Kasumi-1 (cell line): ENCODE measurements around the gene DNAJB13.
"Not testable (repeated sequence)": the region's sequence is repeated elsewhere in the genome, so short reads cannot be mapped to it uniquely, and the experiment has no call there.

Experiments used
- DNase-seq, 2 experiments: peaks; one replicate each; lab custom pipeline; 2025; lab: John Stamatoyannopoulos, UW

DNAJB13 gene, protein sequence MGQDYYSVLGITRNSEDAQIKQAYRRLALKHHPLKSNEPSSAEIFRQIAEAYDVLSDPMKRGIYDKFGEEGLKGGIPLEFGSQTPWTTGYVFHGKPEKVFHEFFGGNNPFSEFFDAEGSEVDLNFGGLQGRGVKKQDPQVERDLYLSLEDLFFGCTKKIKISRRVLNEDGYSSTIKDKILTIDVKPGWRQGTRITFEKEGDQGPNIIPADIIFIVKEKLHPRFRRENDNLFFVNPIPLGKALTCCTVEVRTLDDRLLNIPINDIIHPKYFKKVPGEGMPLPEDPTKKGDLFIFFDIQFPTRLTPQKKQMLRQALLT

DNA sequence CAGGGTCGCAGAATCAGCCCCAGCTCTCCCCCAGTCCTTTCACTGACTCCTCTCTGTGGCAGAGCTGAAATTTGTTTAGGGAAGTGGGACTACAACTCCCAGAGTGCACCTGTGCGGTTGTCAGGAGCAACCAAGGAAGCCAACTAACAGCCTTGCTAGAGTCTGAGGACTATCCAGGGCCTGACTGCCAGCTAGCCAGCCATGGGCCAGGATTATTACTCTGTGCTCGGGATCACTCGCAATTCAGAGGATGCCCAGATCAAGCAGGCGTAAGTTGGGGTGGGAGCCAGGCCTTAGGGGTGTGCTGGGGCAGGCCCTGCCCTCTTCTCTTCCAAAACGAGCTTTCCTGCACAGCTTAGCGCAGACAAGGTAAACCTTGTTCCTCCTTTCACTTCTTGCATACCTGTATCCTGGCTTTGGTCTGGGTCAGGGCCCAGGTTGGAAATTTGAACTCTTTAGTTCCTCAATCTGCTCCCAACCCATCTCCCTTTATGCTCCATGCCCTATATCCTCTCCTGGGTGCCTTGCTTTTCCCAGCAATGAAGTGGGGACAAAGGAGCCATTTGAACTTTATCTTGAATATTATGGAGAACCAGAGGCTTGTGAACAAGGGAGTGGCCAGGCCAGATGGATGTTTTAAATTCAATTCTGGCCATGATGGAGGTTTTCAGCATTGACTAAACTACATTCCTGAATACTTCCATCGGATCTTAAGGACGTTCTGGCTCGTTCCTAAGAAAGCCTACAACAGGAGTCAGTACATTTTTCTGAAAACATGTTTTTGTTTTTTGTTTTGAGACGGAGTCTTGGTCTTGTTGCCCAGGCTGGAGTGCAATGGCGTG is at the start of gene DNAJB13:
TSS of gene DNAJB13 (plus strand) at position 158 of the 842 bp plus-strand sequence. CDS start at position 202, 44 bp downstream.
- DNase-seq: peak; percentile 58 to 59

DNA sequence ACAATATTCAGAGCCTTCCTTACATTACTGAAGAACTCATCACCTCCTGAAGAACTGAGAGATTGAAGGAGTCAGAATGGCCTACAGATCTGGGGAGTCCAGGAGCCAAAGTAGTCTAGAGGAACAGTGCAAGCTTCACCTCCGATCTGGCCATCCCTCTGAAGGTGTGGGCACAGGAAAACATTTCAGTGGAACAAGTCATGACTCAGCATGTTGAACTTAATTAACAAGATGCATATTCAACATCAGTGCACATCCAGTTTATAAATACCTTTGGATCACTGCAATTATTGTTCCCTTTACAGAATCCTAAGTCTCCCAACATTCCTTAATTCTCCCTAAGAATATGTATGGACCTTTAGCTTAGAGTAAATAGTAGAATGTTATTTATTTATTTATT is 48.5 kb upstream of the DNAJB13 start:
- no peak for DNase-seq

DNA sequence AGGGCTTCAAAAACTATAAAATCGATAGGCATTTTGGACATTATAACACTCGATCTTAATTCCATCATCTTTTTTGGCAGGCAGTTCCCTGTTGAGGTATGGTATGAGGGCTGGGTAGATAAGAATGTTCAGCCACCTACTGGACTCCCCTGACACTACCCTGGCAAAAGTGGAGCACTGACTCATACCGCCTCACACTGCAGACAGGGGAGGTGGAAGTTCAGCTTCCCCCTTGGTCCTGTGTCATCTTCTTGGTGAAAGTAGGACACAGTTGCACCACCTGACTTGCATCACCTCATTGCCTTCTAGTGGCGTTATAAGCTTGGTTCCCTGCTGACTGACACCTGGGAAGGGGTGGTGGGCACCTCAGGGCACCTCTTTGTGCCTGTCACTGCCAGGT is 43.6 kb upstream of the DNAJB13 start:
- peak; percentile 60 to 63 for DNase-seq

DNA sequence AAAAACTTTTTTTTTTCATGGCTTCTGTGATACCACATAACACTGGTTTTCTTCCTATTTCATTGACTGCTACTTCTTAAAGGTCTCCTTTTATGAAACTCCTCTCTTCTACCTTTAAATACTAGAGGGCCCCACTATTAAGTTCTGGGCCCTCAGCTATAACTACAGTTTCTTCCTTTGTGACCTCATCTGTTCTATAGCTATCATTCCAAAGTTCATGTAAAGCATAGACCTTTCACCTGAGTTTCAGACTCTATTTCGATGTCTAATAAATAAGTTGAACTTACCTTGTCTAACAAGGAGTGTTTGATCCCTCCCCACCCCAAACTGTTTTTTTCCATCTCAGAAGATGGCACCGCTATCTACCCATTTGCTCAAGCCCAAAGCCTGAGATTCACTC is 38.8 kb upstream of the DNAJB13 start:
- DNase-seq: no peak

DNA sequence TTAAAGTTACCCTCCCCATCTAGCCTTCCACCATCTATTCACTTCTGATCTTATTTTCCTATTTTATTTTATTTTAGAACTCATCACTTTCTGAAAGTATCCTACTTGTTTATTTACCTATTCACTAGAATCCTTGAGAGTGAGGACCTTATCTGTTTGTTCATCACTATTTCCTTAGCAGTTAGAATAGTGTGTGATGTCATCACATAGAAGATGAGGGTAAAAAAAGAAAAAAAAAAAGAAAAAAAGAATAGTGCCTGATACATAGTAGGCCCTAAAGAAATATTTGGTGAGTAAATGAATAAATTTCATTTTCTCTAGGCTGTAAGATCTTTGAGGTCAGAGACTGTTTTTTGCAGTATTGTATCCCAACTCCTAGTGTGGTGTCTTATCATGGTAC is 37.4 kb upstream of the DNAJB13 start:
- no peak for DNase-seq

DNA sequence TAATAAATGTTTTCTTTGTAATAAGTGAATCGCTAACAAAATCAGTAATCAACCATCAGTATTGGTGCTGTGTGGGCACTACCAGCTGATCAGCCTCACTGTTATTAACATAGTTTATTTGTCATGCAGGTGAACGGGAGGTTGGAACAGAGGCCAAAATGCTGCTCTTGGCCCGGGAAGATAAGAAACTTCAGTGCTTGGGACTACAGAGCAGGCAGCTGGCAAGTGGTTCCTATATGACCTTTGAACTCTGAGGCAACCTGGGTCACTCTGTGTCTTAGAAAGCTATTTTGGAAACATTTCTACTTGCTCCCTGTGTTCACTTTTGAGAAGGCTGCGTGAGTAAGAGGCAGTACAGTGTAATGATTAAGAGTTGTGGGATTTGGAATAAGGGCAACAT is 36.5 kb upstream of the DNAJB13 start:
- DNase-seq: no peak

DNA sequence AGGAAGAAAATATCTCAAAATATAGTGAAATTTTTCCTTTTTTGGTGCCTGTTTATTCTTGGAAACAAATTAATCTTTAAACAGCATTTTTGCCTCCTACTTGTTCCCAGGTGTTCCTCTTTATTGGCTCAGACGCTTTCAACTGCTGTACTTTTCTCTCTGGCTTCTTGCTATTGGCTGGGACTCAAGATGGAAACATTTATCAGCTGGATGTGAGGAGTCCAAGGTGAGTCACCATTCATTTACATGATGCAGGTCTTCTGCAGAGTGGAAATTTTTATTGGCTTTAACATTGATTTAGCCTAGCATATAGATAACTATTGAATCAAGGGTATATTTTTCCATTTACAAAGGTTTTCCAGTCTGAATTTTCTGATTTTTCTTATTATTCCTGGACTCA is 34.4 kb upstream of the DNAJB13 start:
- DNase-seq: no peak

DNA sequence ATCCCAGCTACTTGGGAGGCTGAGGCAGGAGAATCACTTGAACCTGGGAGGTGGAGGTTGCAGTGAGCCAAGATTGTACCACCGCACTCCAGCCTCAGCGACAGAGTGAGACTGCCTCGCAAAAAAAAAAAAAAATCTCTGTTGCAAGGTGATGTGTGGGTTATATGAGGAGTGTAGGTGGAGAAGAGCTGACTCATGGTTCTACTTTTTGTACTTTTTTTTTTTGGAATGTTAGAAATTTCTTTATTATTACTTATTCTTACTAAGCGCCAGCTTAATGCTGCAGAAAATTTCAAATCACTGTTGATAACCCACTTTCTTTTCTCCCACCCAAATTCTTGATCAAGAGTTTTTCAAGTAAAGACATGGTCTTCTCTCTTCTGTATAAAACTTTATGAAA is 29.6 kb upstream of the DNAJB13 start:
- DNase-seq: no peak

DNA sequence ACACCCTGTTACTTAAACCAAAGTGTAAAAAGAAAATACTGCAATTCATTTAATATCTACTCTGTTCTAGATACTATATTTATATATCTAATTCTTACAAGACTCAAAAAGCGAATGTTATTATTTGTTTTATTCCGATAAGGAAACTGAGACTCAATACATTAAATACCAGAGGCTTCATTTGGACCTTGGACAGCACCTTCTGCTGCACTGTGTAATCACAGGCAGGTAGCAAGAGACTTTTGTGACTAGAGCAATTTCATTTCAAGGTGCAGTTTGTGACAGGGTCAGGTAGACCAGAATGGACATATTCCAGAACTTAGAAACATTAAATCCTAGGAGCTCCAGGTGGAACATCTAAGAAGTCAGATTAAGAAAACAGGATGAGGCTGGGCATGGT is 21.4 kb upstream of the DNAJB13 start:
- DNase-seq: no peak

DNA sequence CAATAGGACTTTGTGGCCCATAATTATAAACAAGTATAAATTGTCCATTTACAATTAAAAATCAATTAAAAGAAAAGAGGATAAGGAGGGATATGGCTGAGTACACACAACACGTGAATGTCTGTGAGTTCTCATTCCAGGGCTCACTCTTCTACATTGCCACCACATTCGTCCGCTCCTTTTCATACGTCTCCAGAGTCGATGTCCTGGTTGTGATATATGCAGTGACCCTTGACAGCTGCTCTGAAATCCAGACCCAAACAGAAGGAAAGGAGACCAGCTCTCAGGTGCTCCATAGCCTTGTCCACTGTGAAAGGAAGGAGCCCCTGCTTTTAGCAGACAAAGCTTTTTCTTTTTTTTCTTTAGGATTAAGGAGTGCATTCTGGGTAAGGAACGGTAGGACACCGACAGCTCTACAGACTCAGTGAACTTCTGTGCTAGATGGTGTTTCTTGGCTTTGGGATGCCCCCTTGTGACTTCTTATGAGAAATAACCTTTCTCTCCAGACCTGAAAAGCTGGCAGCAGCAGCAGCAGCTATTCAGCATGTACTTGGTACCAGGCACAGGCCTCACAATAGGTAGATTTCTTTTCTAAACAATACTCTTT is 19.7 kb upstream of the DNAJB13 start:
- DNase-seq: peak; percentile 94 to 96

DNA sequence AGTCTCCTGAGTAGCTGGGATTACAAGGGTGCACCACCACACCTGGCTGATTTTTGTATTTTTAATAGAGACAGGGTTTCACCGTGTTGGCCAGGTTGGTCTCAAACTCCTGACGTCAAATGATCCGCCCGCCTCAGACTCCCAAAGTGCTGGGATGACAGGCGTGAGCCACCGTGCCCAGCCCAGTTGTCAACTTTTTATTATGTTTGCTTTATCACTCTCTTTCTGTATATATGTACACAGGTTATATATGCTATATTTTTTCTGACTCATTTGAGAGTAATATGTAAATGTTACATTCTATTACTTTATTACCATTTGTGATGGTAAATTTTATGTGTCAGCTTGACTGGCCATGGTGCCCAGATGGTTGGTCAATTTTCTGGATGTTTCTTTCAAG is 18.9 kb upstream of the DNAJB13 start:
- DNase-seq: no peak

DNA sequence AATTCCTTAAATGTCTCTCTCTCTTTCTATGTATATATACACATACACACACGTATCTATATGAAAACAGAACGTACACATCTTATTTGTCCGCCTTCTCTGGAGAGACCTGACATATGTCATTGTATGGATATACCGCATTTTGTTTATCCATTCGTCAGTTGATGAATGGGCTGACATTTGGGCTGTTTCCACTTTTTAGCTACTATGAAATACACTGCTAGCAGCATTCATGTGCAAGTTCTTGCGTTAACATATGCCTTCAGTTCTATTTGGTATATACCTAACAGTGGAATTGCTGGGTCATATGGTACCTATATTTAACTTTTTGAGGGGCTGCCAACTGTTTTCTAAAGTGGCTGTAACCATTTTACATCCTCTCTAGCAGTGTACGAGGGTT is 18.0 kb upstream of the DNAJB13 start:
- no peak for DNase-seq

DNA sequence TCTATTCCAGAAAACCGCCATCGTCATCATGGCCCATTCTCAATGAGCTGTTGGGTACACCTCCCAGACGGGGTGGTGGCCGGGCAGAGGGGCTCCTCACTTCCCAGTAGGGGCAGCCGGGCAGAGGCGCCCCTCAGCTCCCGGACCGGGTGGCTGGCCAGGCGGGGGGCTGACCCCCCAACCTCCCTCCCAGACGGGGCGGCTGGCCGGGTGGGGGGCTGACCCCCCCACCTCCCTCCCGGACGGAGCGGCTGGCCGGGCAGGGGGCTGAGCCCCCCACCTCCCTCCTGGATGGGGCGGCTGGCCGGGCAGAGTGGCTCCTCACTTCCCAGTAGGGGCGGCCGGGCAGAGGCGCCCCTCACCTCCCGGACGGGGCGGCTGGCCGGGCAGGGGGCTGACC is 14.8 kb upstream of the DNAJB13 start:
- DNase-seq: not testable (repeated sequence)

DNA sequence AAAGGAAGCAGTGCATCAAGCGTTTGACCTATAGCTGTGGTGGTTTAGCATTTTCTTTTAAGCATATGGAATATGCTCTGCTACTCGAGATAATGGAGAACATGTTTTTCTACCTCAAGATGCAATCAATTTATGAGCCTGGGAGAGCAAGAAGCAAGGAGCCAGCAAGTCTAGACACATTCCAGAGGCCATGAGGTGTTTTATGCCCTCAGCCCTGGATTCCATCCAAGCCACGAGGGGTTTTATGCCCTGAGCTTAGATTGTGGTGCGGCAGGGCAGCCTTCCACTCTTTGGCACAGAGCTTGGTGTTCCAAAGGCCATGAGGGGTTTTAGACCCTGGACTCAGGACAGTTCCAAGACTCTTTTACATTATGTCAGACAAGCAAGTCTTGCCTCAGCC is 11.7 kb upstream of the DNAJB13 start:
- no peak for DNase-seq

DNA sequence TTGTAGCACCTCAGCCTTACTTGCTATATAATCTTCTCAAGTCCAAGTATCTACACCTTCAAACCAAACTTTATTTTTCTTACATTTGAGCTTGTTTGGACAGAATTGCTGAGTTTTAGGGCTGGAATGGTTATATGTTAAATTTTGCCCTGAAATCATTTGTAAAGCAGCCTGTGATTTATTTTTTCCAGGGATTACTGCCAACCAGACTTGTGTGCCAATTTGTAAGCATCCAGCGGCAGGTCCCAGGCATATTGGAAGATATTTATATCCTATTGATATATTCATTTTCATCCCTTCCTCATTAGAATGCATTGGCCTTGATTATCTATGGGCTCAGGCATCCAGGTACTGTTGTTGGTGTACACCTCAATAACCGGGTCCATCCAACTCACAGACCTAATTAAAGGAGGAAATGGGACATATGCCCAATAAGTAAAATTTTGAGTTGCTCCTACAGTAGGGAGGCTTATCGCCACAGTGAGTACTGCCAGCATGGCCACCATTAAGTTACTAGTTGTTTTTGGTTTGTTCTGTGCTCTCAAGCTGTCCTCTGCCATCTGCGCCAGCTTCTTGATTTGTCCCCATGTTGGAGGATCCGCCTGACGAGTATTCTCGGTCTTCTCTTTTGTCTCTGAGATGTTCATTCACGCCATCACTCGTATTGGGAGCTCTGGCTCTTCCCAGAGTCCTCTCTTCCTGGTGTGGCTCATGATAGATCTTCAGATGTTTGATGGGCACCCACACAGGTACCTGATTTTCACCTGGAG is 9.8 kb upstream of the DNAJB13 start:
- no peak for DNase-seq

DNA sequence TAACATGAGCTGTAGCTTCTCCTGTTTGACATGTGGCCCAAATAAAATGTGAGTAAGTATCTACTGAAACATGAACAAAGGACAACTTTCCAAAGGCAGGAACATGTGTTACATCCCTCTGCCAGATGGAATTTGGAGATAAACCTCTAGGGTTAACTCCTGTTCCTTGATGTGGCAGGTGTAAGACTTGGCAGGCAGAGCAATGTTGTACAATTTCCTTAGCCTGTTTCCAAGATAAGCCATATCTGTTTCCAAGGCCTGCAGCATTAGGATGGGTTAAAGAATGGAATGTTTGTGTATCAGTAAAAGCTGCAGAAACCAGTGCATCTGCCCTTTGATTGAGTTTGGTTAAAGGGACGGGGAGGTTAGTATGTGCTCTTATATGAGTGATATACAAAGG is 8.8 kb upstream of the DNAJB13 start:
- DNase-seq: no peak

DNA sequence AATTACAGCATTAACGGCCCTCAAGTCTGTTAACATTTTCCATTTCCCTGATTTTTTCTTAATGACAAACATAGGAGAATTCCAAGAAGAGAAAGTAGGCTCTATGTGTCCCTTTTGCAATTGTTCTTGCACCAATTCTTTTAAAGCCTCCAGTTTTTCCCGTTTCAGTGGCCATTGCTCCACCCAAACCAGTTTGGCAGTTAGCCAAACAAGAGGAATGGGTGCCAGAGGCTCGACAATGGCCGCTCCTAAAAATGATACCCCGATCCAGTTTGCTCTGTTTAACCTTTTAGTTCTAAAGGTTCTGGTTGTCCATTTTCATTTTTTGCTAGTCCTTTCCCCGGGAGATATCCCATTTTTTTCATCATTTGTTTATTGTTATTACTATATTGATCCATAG is 6.7 kb upstream of the DNAJB13 start:
- DNase-seq: no peak

DNA sequence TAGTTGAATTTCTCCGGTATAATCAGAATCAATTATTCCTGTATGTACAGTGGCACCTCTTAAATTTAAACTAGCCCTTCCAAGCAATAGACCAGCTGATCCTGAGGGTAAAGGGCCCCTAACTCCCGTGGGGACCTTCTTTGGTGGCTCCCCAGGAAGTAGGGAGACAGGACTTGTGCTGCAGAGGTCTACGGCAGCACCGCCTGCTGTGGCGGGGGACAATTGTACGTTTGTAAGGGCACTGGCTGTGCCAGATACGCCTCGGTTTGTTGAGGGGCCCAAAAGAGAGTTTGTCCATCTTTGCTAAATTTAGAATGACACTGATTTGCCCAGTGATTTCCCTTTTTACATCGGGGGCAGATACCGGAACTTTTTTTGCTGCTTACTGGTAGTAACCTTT is 5.9 kb upstream of the DNAJB13 start:
- DNase-seq: no peak

DNA sequence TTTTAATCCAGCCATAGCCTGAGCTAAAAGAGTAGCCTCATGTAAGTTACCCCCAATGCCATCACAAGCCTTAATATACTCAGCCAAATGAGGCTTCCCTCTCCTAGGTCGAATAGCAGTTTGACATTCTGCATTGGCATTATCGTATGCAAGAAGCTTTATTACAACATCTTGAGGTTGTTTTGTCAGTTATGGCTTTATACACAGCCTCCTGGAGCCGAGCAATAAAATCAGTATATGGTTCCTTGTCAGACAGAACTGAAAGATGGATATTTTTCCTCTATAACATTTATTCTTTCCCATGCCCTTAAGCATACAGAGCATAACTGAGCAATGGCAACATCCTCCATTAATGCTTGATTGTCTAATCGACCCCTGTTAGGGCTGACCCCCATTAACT is 5.4 kb upstream of the DNAJB13 start:
- no peak for DNase-seq

DNA sequence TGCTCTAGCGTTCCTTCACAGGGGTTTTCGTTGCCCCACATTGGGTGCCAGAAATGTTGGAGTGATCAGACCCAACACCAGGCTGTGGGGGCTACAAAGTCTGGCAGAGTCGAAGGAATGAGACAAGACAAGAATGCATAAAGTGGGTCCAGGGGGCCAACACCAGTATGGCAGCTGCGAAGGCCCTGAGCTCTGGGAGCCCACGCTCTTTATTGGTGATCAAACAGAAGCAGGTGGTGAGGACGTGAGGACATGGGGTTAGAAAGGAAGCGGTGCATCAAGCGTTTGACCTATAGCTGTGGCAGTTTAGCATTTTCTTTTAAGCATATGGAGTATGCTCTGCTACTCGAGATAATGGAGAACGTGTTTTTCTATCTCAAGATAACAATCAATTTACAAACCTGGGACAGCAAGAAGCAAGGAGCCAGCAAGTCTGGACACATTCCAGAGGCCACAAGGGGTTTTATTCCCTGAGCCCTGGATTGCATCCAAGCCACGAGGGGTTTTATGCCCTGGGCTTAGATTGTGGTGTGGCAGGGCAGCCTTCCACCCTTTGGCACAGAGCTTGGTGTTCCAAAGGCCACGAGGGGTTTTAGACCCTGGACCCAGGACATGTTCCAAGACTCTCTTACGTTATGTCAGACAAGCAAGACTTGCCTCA is 3.9 kb upstream of the DNAJB13 start:
- no peak for DNase-seq

DNA sequence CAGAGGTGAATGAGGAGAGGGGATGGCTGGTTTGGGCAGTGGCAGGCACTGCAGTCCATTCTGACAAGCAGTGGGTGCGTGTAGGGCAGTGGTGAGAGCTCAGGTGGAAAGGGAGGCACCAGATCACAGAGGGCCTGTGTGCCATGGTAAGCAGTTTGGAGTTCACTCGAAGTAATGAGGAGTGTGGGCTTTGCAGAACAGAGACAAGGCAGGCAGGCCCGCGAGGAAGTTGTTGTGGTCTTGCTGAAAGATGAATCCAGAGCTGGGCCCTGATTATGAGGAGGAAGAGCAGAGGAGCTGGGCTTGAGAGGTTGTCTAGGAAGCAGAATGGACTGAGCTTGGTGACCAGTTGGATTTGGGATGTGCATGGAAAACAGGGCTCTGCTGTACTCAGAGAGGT is 1.6 kb upstream of the DNAJB13 start:
- DNase-seq: peak; percentile 20 to 36

DNA sequence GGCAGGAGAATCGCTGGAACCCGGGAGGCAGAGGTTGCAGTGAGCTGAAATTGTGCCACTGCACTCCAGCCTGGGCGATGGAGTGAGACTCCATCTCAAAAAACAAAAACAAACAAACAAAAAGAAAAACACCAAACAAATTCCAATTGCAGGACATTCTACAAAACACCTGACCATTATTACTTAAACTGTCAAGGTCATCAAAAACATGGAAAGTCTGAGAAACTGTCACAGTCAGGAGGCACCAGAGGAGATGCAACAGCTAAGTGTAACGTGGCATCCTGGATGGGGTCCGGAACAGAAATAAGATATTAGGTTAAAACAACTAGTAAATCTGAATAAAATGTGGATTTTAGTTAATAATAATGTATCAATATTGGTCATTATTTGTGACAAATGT is 914 bp upstream of the DNAJB13 start:
- DNase-seq: no peak
